Endothelial cell of umbilical vein (primary cell): Measurements from ENCODE around the gene GLRA2. TPM values are rescaled to one million over a fixed set of nuclear protein-coding genes. Genes with fewer than 3 reads are reported as not detected.

Source experiments
- BruUV-seq: library from RNA; stranded (reverse); fragments of 400-500 nt; replicated peaks from 2 replicates; lab custom pipeline; 2021; lab: Mats Ljungman, UMichigan
- CTCF ChIA-PET: fragments of 300-600, 350-600 bp; sonication (Branson Sonifier 250); formaldehyde crosslinking; loops from one replicate; lab custom pipeline; 2021; ENCODE audit warnings: antibody characterized with exemption, inconsistent platforms; lab: Charles Lee
- POLR2A ChIA-PET: fragments of 300-600, 350-600 bp; sonication (Branson Sonifier 250); formaldehyde crosslinking; loops from one replicate; lab custom pipeline; 2021; ENCODE audit warnings: antibody characterized with exemption, inconsistent platforms; lab: Charles Lee
- DNase-seq: peaks from one replicate; pipeline ENCODE4 v3.0.0-alpha.2; 2011; ENCODE audit warnings: low read depth, low spot score
- FAIRE-seq: peaks from 2 replicates; lab custom pipeline; 2011; peaks lifted over from hg19 to GRCh38; lab: Jason Lieb, UNC
- H2AFZ ChIP-seq: 2 replicates; pipeline ENCODE4 v1.6.0; 2012; ENCODE audit warnings: low read depth, low read length, control low read depth, inconsistent platforms
- H3K27ac ChIP-seq: 2 replicates; pipeline ENCODE4 v1.5.1; 2011; ENCODE audit warnings: low read depth, mild to moderate bottlenecking, control low read depth, low read length, moderate library complexity; ENCODE audit not compliant: insufficient read depth
- H3K27me3 ChIP-seq, 2 experiments: 2 replicates each; pipeline versions ENCODE4 v1.6.0 to v1.6.1; 2011; ENCODE audit warnings: low read length in 2 of 2, mixed read lengths in 1 of 2; ENCODE audit not compliant: control insufficient read depth in 2 of 2, insufficient read depth in 2 of 2
- H3K36me3 ChIP-seq, 2 experiments: 2 replicates in 1 of 2; 3 replicates in 1 of 2; pipeline ENCODE4 v1.5.1; 2011; ENCODE audit warnings: low read length in 2 of 2, mild to moderate bottlenecking in 1 of 2, moderate library complexity in 1 of 2; ENCODE audit not compliant: control insufficient read depth in 2 of 2, insufficient read depth in 2 of 2; ENCODE audit errors: extremely low read depth in 1 of 2
- H3K4me1 ChIP-seq: 3 replicates; pipeline ENCODE4 v1.5.1; 2011; ENCODE audit warnings: mild to moderate bottlenecking, low read length; ENCODE audit not compliant: control insufficient read depth, insufficient read depth; ENCODE audit errors: extremely low read depth
- H3K4me2 ChIP-seq: 2 replicates; pipeline ENCODE4 v1.6.1; 2011; ENCODE audit warnings: low read length, control low read depth, mixed read lengths; ENCODE audit not compliant: insufficient read depth
- H3K4me3 ChIP-seq, 3 experiments: fragments of 200-600 bp in 1 of 3; sonication (generic), shearing (Covaris generic) in 1 of 3; replicated peaks in 1 of 3; 2 replicates each; pipeline ENCODE4 v1.5.1; 2011 to 2016; ENCODE audit warnings: control low read depth in 3 of 3, low read length in 3 of 3, mild to moderate bottlenecking in 2 of 3, inconsistent platforms in 1 of 3, low read depth in 1 of 3, moderate library complexity in 1 of 3; ENCODE audit not compliant: insufficient read depth in 1 of 3
- H3K79me2 ChIP-seq: 2 replicates; pipeline ENCODE4 v1.6.0; 2012; ENCODE audit warnings: low read length, inconsistent platforms; ENCODE audit not compliant: control insufficient read depth, insufficient read depth
- H3K9ac ChIP-seq: replicated peaks from 2 replicates; pipeline ENCODE3; 2011; ENCODE audit warnings: low read length, control low read depth; ENCODE audit not compliant: insufficient read depth; ENCODE audit errors: extremely low read depth
- H3K9me1 ChIP-seq: replicated peaks from 3 replicates; pipeline ENCODE4 v1.6.0; 2011; ENCODE audit warnings: mild to moderate bottlenecking, low read length; ENCODE audit not compliant: control insufficient read depth, insufficient read depth; ENCODE audit errors: extremely low read depth
- H3K9me3 ChIP-seq: replicated peaks from 2 replicates; pipeline ENCODE4 v1.5.1; 2012; ENCODE audit warnings: low read length, inconsistent platforms; ENCODE audit not compliant: control insufficient read depth, insufficient read depth
- H4K20me1 ChIP-seq: replicated peaks from 2 replicates; pipeline ENCODE3; 2011; ENCODE audit warnings: mild to moderate bottlenecking, low read length; ENCODE audit not compliant: control insufficient read depth, insufficient read depth; ENCODE audit errors: extremely low read depth
- CTCF ChIP-seq, 2 donors: IDR thresholded peaks; 1 replicate in 1 of 2; 2 replicates in 1 of 2; pipeline ENCODE4 v1.5.1; 2011; ENCODE audit warnings: low read length in 2 of 2, mild to moderate bottlenecking in 2 of 2, moderate library complexity in 2 of 2, control low read depth in 1 of 2, inconsistent platforms in 1 of 2, low read depth in 1 of 2; ENCODE audit not compliant: insufficient read depth in 1 of 2; ENCODE audit errors: extremely low read depth in 1 of 2
- EZH2 ChIP-seq: IDR thresholded peaks from 2 replicates; pipeline ENCODE4 v1.6.1; 2012; ENCODE audit warnings: borderline replicate concordance, low read depth, mild to moderate bottlenecking, moderate library complexity, low read length, inconsistent platforms; ENCODE audit not compliant: severe bottlenecking
- FOS ChIP-seq: IDR thresholded peaks from 2 replicates; pipeline ENCODE4 v1.6.1; 2011; ENCODE audit warnings: mild to moderate bottlenecking, low read length, moderate library complexity, borderline replicate concordance; ENCODE audit not compliant: insufficient read depth
- GATA2 ChIP-seq: IDR thresholded peaks from 2 replicates; pipeline ENCODE4 v1.7.0; 2011; ENCODE audit warnings: low read depth, mild to moderate bottlenecking, moderate library complexity, mixed read lengths, low read length; ENCODE audit not compliant: insufficient read length, insufficient read depth
- JUN ChIP-seq: IDR thresholded peaks from 2 replicates; pipeline ENCODE4 v1.6.1; 2011; ENCODE audit warnings: borderline replicate concordance, low read depth; ENCODE audit not compliant: insufficient read length, insufficient read depth
- MYC ChIP-seq: IDR thresholded peaks from one replicate; pipeline ENCODE4 v1.6.1; 2011; ENCODE audit warnings: mild to moderate bottlenecking, low read depth, low read length
- POLR2A ChIP-seq: IDR thresholded peaks from 2 replicates; pipeline ENCODE4 v1.6.1; 2012; ENCODE audit warnings: low read depth, mild to moderate bottlenecking, control low read depth, low read length
- POLR2AphosphoS5 ChIP-seq: IDR thresholded peaks from 2 replicates; pipeline ENCODE4 v1.6.1; 2012; ENCODE audit warnings: low read depth, mild to moderate bottlenecking, control low read depth, low read length, moderate library complexity; ENCODE audit not compliant: insufficient read depth
- dilution Hi-C: fragments of 300-500 bp; cut with MboI; formaldehyde crosslinking; loops from one replicate; pipeline ENCODE4 v1.15.0; 2019; ENCODE audit warnings: low sequenced_read_pairs; ENCODE audit not compliant: extremely low pct_ligation_motif_present
- intact Hi-C: fragments of 100-400 bp; cut with micrococcal nuclease; formaldehyde crosslinking; loops from one replicate; pipeline ENCODE4 v1.10.0; 2022
- polyA plus RNA-seq, 4 experiments: library from polyadenylated mRNA; depleted of rRNA in 3 of 4; stranded (reverse) in 3 of 4; unstranded in 1 of 4; fragments of >200 nt; gene quantifications; 2 replicates each; pipeline versions ENCODE4 v1.2.1 to v1.2.3, GENCODE V29; 2011 to 2012; ENCODE audit warnings: missing spikeins in 1 of 4
- total RNA-seq: library from RNA; stranded (reverse); gene quantifications from 2 replicates; pipeline ENCODE4 v1.2.3, GENCODE V29; 2021
- TF ChIP-seq, protein P1 (sequence below): IDR thresholded peaks from 2 replicates; pipeline ENCODE4 v1.6.1; 2011; ENCODE audit not compliant: insufficient read depth, insufficient read length

GLRA2 gene
- total and polyA plus RNA-seq, 2 donors (not counting 3 experiments of a cell fraction or from before 2014, with no cell fraction given), result not detected

- no peak overlapping the region for H3K4me2 ChIP-seq
- intact Hi-C loops, result no loop called here
- H3K27ac ChIP-seq, result no peak overlapping the region
- no peaks in the 10 kb centered on the region for H3K9me3 ChIP-seq
- ChIA-PET CTCF (no interaction called here), POLR2A (no interaction called here)
- BruUV-seq, result no TSS peak
- dilution Hi-C loops, result no loop called here
- H3K36me3 ChIP-seq, result no peaks in the 10 kb centered on the region
- no peak overlapping the region for H3K4me3 ChIP-seq
- H4K20me1 ChIP-seq, result no peaks in the 10 kb centered on the region
- H3K27me3 ChIP-seq, result no peaks in the 10 kb centered on the region
- no peak overlapping the region for H3K9ac ChIP-seq
- no peaks in the 10 kb centered on the region for H3K79me2 ChIP-seq
- DNase-seq (no peak), FAIRE-seq (no peak)
- H2AFZ ChIP-seq, result no peak overlapping the region
- H3K4me1 ChIP-seq, result no peaks in the 10 kb centered on the region
- H3K9me1 ChIP-seq, result no peaks in the 10 kb centered on the region
- TF ChIP-seq JUN (no peak), MYC (no peak), POLR2AphosphoS5 (no peak), CTCF (IDR thresholded peaks at IDR 0.05; ENCODE audit: extremely low read depth in 1 of 2, insufficient read depth in 1 of 2, low read depth in 1 of 2, low read length in 2 of 2) (no peak), POLR2A (no peak), EZH2 (no peak), FOS (no peak), GATA2 (no peak)
- TF ChIP-seq, protein P1, sequence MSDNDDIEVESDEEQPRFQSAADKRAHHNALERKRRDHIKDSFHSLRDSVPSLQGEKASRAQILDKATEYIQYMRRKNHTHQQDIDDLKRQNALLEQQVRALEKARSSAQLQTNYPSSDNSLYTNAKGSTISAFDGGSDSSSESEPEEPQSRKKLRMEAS, result no peak
Measured at GRCh38 chrX:14506866-14507265, 22.5 kb upstream of the GLRA2 start.
